Myocyte (in vitro differentiated cells): ENCODE data around the gene PXDN. TPM values are rescaled to one million over a fixed set of nuclear protein-coding genes. Genes with fewer than 3 reads are reported as not detected.

Experiments
- DNase-seq: peaks from one replicate; pipeline ENCODE4 v3.0.0-alpha.2; 2012; ENCODE audit warnings: low read depth
- total RNA-seq: library from RNA; depleted of rRNA; stranded (reverse); fragments of >200 nt; gene quantifications from 2 replicates; pipeline ENCODE4 v1.2.3, GENCODE V29; 2014

Gene PXDN
- total RNA-seq, 1 donor from 2014 or later = 52.7 TPM

GRCh38 chr2:1601067-1601412 is 143.3 kb downstream of the PXDN start:
- no peak for DNase-seq

- DNase-seq = no peak
Observed at GRCh38 chr2:1600191-1601066, 143.9 kb downstream of the PXDN start.

- DNase-seq = no peak
Observed at GRCh38 chr2:1599301-1600085, 144.8 kb downstream of the PXDN start.

- no peak for DNase-seq
Observed at GRCh38 chr2:1598800-1599199, 145.5 kb downstream of the PXDN start.

GRCh38 chr2:1598041-1598710 is 146.1 kb downstream of the PXDN start:
- no peak for DNase-seq

- no peak for DNase-seq
Observed at GRCh38 chr2:1595274-1595673, 149.0 kb downstream of the PXDN start.

GRCh38 chr2:1594373-1595171 is 149.7 kb downstream of the PXDN start:
- no peak for DNase-seq

- no peak for DNase-seq
Observed at GRCh38 chr2:1594123-1594372, 150.3 kb downstream of the PXDN start.

- peak; percentile 88 for DNase-seq
Observed at GRCh38 chr2:1593371-1594122, 150.8 kb downstream of the PXDN start.

GRCh38 chr2:1591978-1592907 is 152.1 kb downstream of the PXDN start:
- no peak for DNase-seq

GRCh38 chr2:1591461-1591770 is 152.9 kb downstream of the PXDN start:
- no peak for DNase-seq

GRCh38 chr2:1590596-1591460 is 153.5 kb downstream of the PXDN start:
- DNase-seq = no peak

GRCh38 chr2:1588978-1589621 is 155.2 kb downstream of the PXDN start:
- peak; percentile 42 for DNase-seq

- no peak for DNase-seq
Observed at GRCh38 chr2:1588051-1588977, 156.0 kb downstream of the PXDN start.

GRCh38 chr2:1586923-1587840 is 157.1 kb downstream of the PXDN start:
- DNase-seq = peak; percentile 53
